IPS DF 4.7 (cell line): ENCODE data around the gene ADD3.
"Not testable (repeated sequence)": the region's sequence is repeated elsewhere in the genome, so short reads cannot be mapped to it uniquely, and the experiment has no call there.

Experiments
- DNase-seq: peaks from one replicate; pipeline ENCODE4 v3.0.0-alpha.2; 2013; ENCODE audit warnings: low spot score; ENCODE audit errors: extremely low read depth

ADD3 gene

GRCh38 chr10:109976681-109977080, 31.1 kb upstream of the ADD3 start:
- DNase-seq = no peak

- no peak for DNase-seq
These were observed 30.4 kb upstream of the ADD3 start for GRCh38 chr10:109977382-109977806.

GRCh38 chr10:109978481-109978880, 29.3 kb upstream of the ADD3 start:
- DNase-seq = peak; percentile 53

- DNase-seq = no peak
These were observed 28.6 kb upstream of the ADD3 start for GRCh38 chr10:109979215-109979614.

GRCh38 chr10:109981650-109982049, 26.1 kb upstream of the ADD3 start:
- no peak for DNase-seq

- DNase-seq = no peak
These were observed 25.7 kb upstream of the ADD3 start for GRCh38 chr10:109982123-109982522.

- no peak for DNase-seq
These were observed 25.0 kb upstream of the ADD3 start for GRCh38 chr10:109982812-109983211.

- DNase-seq = no peak
These were observed 23.8 kb upstream of the ADD3 start for GRCh38 chr10:109984013-109984412.

- not testable (repeated sequence) for DNase-seq
These were observed 22.0 kb upstream of the ADD3 start for GRCh38 chr10:109985768-109986167.

GRCh38 chr10:109987452-109988211, 20.2 kb upstream of the ADD3 start:
- no peak for DNase-seq

- no peak for DNase-seq
These were observed 19.6 kb upstream of the ADD3 start for GRCh38 chr10:109988212-109988596.

- no peak for DNase-seq
These were observed 16.4 kb upstream of the ADD3 start for GRCh38 chr10:109991266-109991855.

- DNase-seq = no peak
These were observed 15.3 kb upstream of the ADD3 start for GRCh38 chr10:109992485-109992884.

GRCh38 chr10:109993551-109994330, 14.0 kb upstream of the ADD3 start:
- DNase-seq = no peak

GRCh38 chr10:109994711-109995577, 12.8 kb upstream of the ADD3 start:
- no peak for DNase-seq

GRCh38 chr10:109995595-109995994, 12.2 kb upstream of the ADD3 start:
- no peak for DNase-seq

GRCh38 chr10:109996225-109996624, 11.6 kb upstream of the ADD3 start:
- DNase-seq = no peak

GRCh38 chr10:109996766-109997171, 11.0 kb upstream of the ADD3 start:
- DNase-seq = no peak

- no peak for DNase-seq
These were observed 10.6 kb upstream of the ADD3 start for GRCh38 chr10:109997233-109997632.

- no peak for DNase-seq
These were observed 9.3 kb upstream of the ADD3 start for GRCh38 chr10:109998513-109998912.

GRCh38 chr10:110002801-110003523, 4.8 kb upstream of the ADD3 start:
- no peak for DNase-seq
